GM21529 (cell line): ENCODE data around the gene PYGB.

Experiments
- ATAC-seq: cut with Tn5 transposase; IDR thresholded peaks from one replicate; pipeline ENCODE4 v1.9.1; 2021; ENCODE audit not compliant: unreplicated experiment

The PYGB gene

DNA sequence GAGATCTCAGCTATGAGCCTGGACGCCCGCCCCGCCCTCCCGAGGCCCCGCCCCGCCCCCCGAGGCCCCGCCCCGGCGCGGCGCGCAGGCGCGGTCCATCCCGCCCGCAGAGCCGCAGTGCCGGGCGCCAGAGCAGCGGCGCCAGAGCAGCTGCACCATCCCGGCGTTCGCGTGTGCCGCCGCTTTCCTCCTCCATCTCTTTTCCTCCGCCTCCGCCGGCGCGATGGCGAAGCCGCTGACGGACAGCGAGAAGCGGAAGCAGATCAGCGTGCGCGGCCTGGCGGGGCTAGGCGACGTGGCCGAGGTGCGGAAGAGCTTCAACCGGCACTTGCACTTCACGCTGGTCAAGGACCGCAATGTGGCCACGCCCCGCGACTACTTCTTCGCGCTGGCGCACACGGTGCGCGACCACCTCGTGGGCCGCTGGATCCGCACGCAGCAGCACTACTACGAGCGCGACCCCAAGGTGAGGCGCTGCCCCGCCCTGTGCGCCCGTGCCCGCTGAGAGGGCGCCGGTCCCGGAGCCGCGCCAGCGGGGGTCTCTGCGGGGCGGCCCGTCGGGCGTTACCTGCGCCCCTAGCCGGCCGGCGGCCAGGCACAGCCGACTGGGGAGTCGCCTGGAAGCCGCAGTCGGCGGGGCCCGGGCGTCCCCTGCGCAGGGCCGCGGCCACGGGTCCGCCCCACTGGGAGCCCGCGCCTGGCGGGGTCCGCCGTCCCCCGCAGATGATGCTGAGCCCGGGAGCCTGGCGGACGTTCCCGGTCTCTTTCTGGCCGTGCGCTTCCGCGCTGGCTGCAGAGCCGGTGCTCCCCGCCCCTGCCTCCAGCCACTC, at the start of gene PYGB:
TSS of gene PYGB (plus strand) at position 130 of the 830 bp plus-strand sequence. CDS start at position 224, 94 bp downstream.
- ATAC-seq, result peak; percentile 63

DNA sequence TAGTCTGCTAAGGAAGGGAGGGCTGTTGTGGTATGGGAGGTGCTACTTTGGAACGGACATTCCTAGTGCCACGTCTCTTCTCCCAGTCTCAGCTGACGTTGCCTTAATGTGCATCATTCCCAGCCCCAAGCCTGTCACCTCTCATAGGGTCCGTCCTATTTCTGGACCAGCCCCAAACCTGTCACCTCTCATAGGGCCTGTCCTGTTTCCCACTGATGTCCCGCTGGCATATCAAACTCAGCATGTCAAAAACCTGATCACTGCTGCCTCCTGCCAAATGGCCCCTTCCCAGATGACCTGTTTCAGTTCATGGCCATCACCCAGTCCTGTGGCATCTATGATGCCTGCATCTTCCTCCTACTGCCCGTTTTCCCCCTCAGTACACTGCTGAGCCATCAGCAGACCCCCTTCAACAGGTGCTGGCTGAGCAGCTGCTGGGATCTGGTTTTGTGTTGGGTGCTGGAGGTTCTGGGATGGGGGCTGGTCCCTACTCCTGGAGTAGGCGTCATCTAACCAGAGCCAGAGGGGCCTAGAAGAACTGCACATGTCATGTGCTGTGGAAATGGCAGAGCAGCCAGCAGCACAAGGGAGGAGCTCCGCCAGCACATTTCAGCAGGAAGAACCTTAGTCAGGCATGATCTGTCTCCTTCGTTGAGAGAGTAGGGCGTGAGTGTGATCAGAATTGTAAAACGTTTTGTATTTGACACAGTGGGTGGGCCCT, 49.1 kb upstream of the PYGB start:
- no peak for ATAC-seq

DNA sequence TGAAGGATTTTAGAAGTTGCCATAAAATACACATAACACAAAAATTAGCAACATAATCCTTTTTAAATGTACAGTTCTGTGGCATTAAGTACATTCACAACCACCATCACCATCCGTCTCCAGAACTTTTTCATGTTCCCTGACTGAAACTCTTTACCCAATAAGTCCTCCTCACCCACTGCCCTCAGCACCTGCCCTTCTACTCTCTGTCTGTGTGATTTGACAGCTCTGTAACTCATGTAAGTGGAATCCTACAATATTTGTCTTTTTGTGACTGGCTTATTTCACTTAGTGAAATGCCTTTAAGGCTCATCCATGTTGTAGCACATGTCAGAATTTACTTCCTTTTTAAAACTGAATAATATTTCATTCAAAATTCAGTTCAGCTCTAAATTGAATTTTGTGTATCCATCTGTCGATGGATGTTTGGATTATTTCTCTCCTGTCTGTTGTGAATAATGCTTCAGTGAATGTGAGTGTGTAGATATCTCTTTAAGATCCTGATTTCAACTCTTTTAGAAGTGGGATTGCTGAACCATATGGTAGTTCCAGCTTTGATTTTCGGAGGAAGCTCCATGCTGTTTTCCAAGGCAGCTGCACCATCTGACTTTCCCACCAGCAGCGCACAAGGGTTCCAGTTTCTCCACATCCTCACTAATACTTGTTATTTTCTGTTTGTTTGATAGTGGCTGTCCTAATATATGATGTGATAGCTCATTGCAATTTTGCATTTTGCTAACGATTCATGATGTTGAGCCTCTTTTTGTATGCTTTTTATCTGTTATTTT, 48.2 kb upstream of the PYGB start:
- ATAC-seq, result no peak

DNA sequence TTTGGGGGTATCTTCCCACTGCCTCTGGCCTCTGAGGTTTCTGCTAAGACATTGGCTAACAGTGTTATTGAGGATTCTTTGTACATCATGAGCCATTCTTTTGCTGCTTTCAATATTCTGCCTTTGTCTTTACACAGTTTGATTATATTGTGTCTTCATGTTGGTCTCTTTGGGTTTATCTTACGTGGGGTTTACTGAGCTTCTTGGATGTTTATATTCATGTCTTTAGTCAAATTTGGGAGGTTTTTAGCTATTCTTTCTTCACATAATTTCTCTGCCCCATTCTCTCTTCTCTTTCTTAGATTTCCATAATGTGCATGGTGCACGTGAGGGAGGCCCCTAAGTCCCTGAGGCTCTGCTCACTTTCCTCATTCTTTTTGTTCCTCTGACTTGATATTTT, 44.8 kb upstream of the PYGB start:
- ATAC-seq, result no peak

DNA sequence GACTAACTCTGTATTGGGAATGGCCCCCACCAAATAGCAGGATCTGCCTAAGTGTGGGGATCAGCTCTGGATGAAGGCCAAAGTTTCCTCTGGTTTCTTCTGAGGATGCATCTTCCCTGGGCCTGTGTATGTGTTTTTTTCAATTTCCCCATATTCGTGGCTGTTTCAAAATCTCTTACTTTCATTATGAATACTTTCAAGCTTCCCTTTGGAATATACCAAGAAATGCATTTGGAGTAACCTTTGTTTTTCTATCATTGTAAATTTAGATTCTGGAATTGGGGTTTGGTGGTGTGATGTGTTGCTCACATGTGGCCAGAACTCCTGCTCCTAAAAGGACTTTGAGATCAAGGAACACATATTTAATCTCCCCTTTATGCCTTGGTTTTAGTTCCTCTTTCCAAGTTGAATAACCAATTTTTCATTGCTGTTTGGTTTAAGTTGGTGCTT, 44.0 kb upstream of the PYGB start:
- ATAC-seq, result no peak

DNA sequence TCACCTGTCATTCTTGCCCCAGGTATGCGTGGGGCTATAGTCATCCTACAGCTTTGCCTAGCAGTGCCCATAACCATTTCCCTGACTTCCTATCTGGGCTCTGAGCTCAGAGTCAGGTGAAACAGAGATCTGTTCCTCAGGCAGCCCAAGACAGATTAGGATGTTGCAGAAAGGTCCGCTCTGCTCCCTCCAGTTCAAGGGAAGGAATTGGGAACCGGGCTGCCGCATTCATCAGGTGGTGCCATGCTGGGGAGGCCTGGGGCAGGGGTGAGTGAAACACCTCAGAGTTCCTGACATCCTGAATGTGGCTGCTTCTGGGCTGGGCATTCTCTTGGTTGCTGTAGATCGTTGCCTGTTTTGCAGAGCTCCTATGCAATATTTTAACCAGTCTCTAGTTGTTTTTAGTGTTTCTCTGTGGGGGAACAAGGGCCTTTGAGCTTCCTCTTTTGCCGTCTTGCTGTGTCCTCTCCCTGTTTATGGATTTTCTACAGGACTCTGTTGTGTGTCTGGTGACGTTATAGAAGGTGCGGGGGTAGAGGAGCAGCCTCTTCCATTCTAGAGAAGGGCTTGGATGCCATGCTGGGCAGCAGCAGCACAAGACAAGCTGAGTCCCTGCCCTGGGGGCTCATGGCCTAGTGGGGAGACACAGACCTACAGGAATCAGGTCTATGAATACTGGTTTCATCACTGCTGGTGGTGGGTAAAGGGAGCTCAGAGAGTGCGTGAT, 43.2 kb upstream of the PYGB start:
- ATAC-seq, result no peak

DNA sequence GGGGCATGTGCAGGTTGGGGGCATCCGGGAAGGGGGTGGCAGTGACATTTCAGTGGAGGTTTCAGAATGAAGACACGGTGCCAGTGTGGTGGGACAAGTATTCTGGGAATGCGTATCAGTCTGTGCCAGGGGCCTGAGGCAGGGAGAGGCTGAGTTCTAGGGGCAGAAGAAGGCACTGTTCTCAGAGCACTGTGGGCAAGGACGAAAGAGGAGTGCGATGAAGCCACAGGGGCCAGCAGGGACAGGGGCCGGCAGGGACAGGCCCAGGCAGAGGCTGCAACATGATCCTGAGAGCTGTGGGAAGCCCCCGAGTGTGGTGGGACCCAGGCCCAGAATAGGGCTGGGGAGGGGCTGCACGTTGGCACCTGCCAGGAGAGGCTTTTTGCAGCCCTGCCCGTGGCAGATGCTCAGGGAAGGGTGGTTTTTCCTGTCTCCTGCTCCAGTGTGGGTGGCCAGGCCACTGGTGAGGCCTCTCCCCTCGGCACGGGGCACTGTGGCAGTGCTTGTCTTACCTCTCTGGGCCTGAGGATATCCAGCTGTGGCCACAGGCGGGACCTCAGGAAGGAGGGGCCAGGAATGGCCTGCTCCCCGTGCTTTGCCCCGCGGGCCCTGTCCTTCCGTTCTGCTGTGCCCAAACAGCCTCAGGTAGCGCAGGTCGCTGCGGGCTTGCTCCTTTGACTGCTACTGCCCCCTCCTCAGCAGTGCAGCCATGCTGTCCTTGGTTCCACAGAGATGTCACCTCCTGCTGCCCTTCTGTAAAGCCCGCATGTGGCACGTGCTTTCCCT, 42.4 kb upstream of the PYGB start:
- no peak for ATAC-seq

DNA sequence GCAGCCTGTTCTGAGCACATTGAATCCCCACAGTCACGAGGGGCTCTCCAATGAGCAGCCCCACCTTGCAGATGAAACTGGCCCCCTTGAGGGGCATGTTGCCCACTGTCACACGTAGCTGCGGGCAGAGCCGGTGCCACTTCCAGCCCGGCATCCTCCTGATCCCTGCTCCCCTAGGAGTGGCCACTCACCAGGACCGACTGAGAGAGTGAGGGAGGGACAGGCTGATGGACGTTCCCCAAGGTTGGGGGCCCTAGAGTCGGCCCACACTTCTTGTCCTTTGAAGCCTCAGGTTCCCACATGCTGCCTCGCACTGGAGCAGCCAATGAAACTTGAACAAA, 41.9 kb upstream of the PYGB start:
- ATAC-seq, result no peak

DNA sequence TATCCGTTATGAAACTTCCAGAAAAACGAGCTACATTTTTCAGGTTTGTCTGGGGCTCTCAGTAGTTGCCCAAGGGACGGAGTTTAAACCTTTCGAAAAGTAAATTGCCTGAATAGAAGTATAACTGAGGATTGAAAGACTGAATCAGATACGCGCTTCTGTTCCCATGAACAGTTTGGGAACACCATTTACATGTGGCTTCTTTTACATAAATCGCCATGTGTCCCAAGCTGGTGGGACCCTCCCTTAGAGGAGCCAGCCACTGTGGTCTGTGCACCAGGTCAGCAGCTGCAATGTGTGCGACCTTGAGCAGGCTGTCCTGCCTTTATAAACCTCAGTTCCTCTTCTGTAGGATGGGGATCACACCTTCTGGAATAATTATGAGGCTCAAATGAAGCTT, 41.3 kb upstream of the PYGB start:
- ATAC-seq, result no peak

DNA sequence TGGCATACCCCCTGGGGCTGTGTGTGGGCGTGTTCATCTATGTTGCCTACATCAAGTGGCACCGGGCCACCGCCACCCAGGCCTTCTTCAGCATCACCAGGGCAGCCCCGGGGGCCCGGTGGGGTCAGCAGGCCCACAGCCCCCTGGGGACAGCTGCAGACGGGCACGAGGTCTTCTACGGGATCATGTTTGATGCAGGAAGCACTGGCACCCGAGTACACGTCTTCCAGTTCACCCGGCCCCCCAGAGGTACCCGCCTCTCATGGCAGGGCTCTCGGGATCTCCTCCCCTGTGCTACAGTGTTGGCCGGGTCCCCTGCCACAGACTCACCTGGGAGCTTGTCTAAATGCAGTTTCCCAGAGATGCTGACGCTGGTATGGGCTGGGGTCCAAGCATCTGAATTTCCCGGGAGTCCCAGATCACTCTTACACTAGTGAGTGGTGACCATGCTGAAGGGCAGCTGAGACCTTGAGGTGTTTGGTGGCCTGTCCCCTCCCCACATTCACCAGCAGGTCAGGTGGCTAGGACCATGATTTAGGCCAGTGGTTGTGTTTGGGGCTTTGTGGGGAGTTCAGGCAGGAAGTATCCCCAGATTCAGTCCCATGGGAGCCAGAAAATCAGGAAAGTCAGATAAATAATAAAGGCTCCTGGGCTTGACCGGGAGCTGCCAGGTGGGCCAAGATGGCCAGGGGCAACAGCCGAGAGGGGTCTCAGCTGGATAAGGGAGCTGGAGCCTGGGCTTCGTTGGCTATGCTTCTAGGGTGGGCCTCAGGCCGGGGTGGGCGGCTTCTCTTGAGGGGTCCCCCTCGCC, 40.5 kb upstream of the PYGB start:
- no peak for ATAC-seq

DNA sequence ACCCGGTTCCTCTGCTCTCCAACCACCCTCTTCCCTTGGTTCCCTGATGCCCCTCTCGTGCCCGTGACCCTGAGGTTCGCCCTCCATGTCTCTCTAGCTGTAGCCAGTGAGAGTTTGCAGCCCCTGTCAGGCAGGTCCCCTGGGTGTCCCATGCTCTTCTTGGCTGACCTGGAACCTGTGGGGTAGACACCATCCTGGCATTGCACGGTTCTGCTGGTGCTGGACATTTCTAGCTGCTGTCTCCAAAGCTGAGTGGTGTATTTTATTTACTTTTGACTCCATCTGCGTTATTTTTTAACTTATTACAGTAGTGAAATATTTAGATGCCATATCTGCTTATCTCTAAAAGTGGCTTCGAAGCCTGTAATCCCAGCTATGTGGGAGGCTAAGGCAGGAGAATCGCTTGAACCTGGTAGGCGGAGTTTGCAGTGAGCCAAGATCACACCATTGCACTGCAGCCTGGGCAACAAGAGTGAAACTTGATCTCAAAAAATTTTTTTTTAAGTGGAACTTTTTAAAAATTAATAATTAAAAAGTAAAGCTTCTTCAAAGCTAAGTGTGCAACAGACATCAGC, 39.8 kb upstream of the PYGB start:
- no peak for ATAC-seq

DNA sequence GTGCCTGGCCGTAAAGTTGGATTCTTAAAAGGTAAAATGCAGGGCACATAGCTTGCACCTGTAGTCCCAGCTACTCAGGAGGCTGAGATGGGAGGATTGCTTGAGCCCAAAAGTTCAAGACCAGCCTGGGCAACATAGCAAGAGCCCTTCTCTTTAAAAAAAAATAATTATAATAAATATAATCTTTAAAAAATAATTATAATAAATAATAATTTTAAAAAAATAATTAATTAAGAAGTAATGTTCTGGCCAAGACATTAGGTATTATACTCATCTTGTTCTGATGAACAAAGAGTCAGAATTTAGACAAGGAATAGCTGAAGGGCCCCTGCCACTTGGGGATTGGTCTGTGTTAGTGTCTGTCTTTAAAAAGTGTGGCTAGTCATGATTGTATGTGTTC, 38.5 kb upstream of the PYGB start:
- no peak for ATAC-seq

DNA sequence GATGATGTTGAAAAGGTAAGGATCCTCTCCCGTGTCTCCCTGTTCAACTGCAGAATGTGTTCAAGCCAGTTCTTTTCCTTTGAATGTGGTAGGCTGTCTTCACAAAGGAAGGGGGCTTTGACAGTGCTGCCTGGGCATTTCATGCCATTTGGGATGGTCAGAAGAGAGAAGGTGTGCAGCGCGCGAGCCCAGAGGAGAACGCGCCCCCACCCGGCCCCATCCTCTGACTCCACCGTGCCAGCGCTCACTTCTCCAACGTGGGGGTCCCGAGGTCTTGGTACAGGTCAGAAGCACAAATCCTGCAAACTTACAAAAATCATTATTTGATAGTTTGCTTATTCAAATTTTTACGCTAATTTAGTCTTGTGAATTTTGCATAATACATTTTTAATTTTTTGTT, 38.0 kb upstream of the PYGB start:
- no peak for ATAC-seq

DNA sequence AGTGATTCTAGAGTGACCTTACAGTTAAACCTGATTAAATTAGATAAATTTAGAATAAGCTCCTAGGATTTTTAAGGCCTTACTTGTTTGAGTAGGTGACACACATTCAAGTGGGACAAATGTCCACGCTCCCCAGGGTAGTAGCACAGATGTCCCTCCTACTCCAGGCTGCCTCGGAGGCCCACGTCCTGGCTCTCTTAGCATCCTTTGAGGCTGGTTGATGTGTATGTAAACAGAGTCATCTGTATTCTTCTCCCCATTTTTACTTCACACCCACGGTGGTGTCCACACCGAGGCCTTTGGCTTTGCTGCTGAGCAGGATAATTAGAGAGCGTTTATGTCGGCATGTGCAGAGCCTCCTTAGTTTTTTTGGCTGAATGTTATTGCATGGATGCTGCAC, 36.6 kb upstream of the PYGB start:
- ATAC-seq, result no peak

DNA sequence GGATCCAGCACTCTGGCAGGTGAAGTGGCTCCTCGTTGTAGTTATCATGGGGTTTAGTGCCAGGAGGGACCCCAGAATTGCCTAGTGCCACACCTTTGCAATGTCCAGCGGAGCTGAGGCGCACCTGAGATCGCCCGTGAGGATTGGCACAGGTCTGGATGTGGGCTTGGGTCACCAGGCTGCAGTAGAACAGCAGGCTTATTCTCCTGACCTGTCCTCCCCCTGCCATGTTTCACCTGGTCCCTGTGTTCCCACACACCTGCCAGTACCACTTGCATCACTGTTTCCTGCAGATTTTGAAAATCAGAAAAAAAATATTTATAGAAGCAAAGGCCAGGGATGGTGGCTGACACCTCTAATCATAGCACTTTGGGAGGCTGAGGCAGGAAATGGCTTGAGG, 35.6 kb upstream of the PYGB start:
- no peak for ATAC-seq

DNA sequence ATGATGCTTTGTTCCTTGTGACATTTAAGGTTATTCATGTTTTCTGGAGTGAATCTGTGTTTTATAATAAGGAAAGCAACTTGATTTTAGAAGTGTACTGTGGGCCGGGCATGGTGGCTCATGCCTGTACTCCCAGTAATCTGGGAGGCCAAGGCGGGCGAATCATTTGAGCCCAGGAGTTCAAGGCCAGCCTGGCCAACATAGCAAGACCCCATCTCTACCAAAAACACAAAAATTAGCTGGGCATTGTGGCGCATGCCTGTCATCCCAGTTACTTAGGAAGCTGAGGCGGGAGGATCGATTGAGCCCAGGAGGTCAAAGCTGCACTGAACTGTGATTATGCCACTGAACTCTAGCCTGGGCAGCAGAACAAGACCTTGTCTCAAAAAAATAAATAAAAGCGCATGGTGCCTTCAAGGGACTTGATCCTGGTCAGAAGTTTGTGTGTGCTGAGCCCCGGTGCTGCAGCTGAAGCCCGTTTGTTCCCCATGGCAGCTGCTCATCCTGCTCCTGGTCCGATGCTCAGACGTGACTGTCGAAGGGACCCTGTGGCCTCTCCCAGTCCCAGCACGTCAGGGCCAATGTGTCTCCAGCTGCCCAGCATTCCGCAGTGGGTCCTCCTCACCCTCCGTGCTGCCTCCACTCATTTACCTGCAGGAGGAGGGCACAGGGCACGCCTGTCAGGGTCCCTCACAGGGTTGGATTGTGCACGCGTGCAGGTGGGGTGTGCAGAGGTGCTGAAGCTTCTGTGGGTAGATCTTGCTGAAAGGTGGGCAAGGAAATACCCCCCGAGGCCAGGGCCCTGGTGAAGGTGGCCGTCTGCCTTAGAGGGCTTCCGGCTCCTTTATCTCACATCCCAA, 34.1 kb upstream of the PYGB start:
- ATAC-seq, result no peak

DNA sequence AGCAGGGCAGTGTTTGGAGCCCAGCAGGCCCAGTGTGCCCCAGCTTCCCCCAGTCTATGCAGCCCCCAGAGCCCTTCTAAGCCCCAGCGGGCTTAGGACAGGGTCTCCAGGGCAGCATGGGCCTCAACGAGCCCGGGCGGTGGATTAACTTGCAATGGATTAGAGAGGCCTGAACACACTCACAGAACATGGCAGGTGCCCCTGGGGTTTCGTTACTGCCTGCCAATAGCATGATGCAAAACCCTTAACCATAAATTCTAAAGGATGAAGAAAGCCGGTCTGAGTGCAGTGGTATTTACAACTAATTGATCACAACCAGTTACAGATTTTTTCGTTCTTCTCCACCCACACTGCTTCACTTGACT, 33.5 kb upstream of the PYGB start:
- no peak for ATAC-seq

DNA sequence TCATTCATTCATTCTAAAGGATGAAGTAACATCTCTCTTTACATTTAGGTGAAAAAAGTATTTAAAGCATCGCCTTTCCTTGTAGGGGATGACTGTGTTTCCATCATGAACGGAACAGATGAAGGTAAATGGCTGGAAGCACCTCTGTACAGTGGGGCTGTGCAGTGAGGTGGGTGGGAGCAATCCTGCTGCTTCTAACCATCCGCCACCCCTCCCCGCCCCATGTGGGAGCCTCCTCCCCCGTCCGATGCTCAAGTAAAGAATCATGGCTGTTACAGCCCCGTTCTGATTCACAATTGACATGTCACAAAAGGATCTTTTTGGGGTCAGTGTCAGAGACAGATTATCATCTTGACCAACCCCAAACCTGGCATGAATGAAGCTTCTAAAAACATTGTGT, 33.1 kb upstream of the PYGB start:
- ATAC-seq, result no peak
